C4-2B (cell line): Measurements from ENCODE around the gene LYSMD4.

Experiments
- CTCF ChIP-seq: fragments of 450-650 bp; conservative IDR thresholded peaks from 2 replicates; pipeline ENCODE4 v1.5.1; 2017; ENCODE audit warnings: mild to moderate bottlenecking
- ZFX ChIP-seq: fragments of 450-650 bp; IDR thresholded peaks from 2 replicates; pipeline ENCODE4 v1.6.1; 2017

GRCh38 chr15:99732751-99733267 lies 428 bp downstream of the LYSMD4 start:
- TF ChIP-seq ZFX: no peak; the same call in 1 of the 2 replicates
- no peak for TF ChIP-seq CTCF
